WTC11 (cell line): Measurements from ENCODE around the gene BCL2L1. TPM values are rescaled to one million over a fixed set of nuclear protein-coding genes. Genes with fewer than 3 reads are reported as not detected.

ENCODE experiments used
- ATAC-seq: fragments of 200-7000 bp; cut with Tn5 transposase; 2 replicates; pipeline ENCODE4 v1.10.0; 2021; ENCODE audit warnings: mild to moderate bottlenecking, moderate library complexity
- CTCF ChIA-PET: fragments of 300-600 bp; sonication (Branson Sonifier 250); formaldehyde crosslinking; loops from one replicate; lab custom pipeline; 2021; ENCODE audit warnings: antibody characterized with exemption; lab: Charles Lee
- POLR2A ChIA-PET: fragments of 350-600 bp; sonication (Branson Sonifier 250); formaldehyde crosslinking; loops from one replicate; lab custom pipeline; 2021; ENCODE audit warnings: antibody characterized with exemption; lab: Charles Lee
- DNase-seq: peaks from one replicate; pipeline ENCODE4 v3.0.0; 2021; ENCODE audit warnings: low spot score
- H3K27ac Mint-ChIP-seq: 2 replicates; pipeline ENCODE4 v1.8.0; 2021; ENCODE audit warnings: mixed read lengths
- H3K27me3 Mint-ChIP-seq: 2 replicates; pipeline ENCODE4 v1.8.0; 2021; ENCODE audit warnings: low read depth, mild to moderate bottlenecking, moderate library complexity, mixed read lengths
- H3K36me3 Mint-ChIP-seq: 2 replicates; pipeline ENCODE4 v1.8.0; 2021; ENCODE audit warnings: mixed read lengths
- H3K4me1 Mint-ChIP-seq: 2 replicates; pipeline ENCODE4 v1.8.0; 2022; ENCODE audit warnings: mixed read lengths
- H3K4me3 Mint-ChIP-seq: 2 replicates; pipeline ENCODE4 v1.8.0; 2021; ENCODE audit warnings: mild to moderate bottlenecking, moderate library complexity, mixed read lengths
- H3K9me3 Mint-ChIP-seq: 2 replicates; pipeline ENCODE4 v1.8.0; 2021; ENCODE audit warnings: mixed read lengths
- ARID4B ChIP-seq: sonication (generic); formaldehyde crosslinking; IDR thresholded peaks from 2 replicates; pipeline ENCODE4 v1.8.0; 2023; ENCODE audit warnings: missing genetic modification reagents, mild to moderate bottlenecking, borderline replicate concordance
- HMGA2 ChIP-seq: fragments of 250-450 bp; sonication (Bioruptor Pico); IDR thresholded peaks from 2 replicates; pipeline ENCODE4 v1.4.0; 2021; ENCODE audit warnings: mild to moderate bottlenecking, moderate library complexity
- IRF1 ChIP-seq: sonication (generic); formaldehyde crosslinking; IDR thresholded peaks from 2 replicates; pipeline ENCODE4 v1.8.0; 2023; ENCODE audit warnings: missing genetic modification reagents
- MXD4 ChIP-seq: fragments of 250-450 bp; sonication (Bioruptor Pico); IDR thresholded peaks from 2 replicates; pipeline ENCODE4 v1.8.0; 2021; ENCODE audit warnings: mild to moderate bottlenecking, moderate library complexity, borderline replicate concordance
- NFE2L1 ChIP-seq: sonication (generic); formaldehyde crosslinking; IDR thresholded peaks from 2 replicates; pipeline ENCODE4 v1.8.1; 2023; ENCODE audit warnings: missing genetic modification reagents
- RELA ChIP-seq: sonication (generic); formaldehyde crosslinking; IDR thresholded peaks from 2 replicates; pipeline ENCODE4 v1.8.1; 2022; ENCODE audit warnings: missing genetic modification reagents, mild to moderate bottlenecking, borderline replicate concordance
- RORB ChIP-seq: fragments of 250-450 bp; sonication (Bioruptor Pico); IDR thresholded peaks from 2 replicates; pipeline ENCODE4 v1.9.0; 2021; ENCODE audit warnings: mild to moderate bottlenecking
- SOX15 ChIP-seq: fragments of 250-450 bp; sonication (Bioruptor Pico); IDR thresholded peaks from 2 replicates; pipeline ENCODE4 v1.9.0; 2021; ENCODE audit warnings: mild to moderate bottlenecking
- SP1 ChIP-seq: sonication (generic); formaldehyde crosslinking; conservative IDR thresholded peaks from 2 replicates; pipeline ENCODE4 v1.8.1; 2022; ENCODE audit warnings: missing genetic modification reagents
- ZNF317 ChIP-seq: sonication (generic); formaldehyde crosslinking; IDR thresholded peaks from 2 replicates; pipeline ENCODE4 v1.8.1; 2023; ENCODE audit warnings: low read depth, mild to moderate bottlenecking, moderate library complexity, missing genetic modification reagents, borderline replicate concordance
- ZNF416 ChIP-seq: fragments of 250-450 bp; sonication (Bioruptor Pico); IDR thresholded peaks from 2 replicates; pipeline ENCODE4 v1.9.0; 2021; ENCODE audit warnings: mild to moderate bottlenecking, inconsistent platforms
- ZNF512 ChIP-seq: sonication (generic); formaldehyde crosslinking; IDR thresholded peaks from 2 replicates; pipeline ENCODE4 v1.8.1; 2022; ENCODE audit warnings: missing genetic modification reagents, borderline replicate concordance
- total RNA-seq: library from RNA; stranded (reverse); gene quantifications from 3 replicates; pipeline ENCODE4 v1.2.3, GENCODE V29; 2021
- TF ChIP-seq, protein P1 (sequence below): fragments of 250-450 bp; sonication (Bioruptor Pico); IDR thresholded peaks from 2 replicates; pipeline ENCODE4 v1.9.0; 2021; ENCODE audit warnings: mild to moderate bottlenecking
- TF ChIP-seq, protein P2 (sequence below): fragments of 250-450 bp; sonication (Bioruptor Pico); IDR thresholded peaks from 2 replicates; pipeline ENCODE4 v1.8.0; 2021; ENCODE audit warnings: mild to moderate bottlenecking
- TF ChIP-seq, protein P3 (sequence below): fragments of 250-450 bp; sonication (Bioruptor Pico); IDR thresholded peaks from 2 replicates; pipeline ENCODE4 v2.1.2; 2022; ENCODE audit warnings: mild to moderate bottlenecking, moderate library complexity
- TF ChIP-seq, protein P4 (sequence below): sonication (generic); formaldehyde crosslinking; IDR thresholded peaks from 2 replicates; pipeline ENCODE4 v1.8.1; 2022; ENCODE audit warnings: mild to moderate bottlenecking, missing genetic modification reagents, moderate library complexity, borderline replicate concordance
- TF ChIP-seq, protein P5 (sequence below): fragments of 250-450 bp; sonication (Bioruptor Pico); IDR thresholded peaks from 2 replicates; pipeline ENCODE4 v1.9.0; 2021; ENCODE audit warnings: mild to moderate bottlenecking
- TF ChIP-seq, protein P6 (sequence below): sonication (generic); formaldehyde crosslinking; conservative IDR thresholded peaks from 2 replicates; pipeline ENCODE4 v1.8.1; 2022; ENCODE audit warnings: mild to moderate bottlenecking, missing genetic modification reagents

Gene BCL2L1
- total RNA-seq, 1 experiment from 2014 or later: 62.0 TPM

- TF ChIP-seq IRF1 (CRISPR knock-in tag): no peak
- TF ChIP-seq MXD4 (CRISPR knock-in tag): no peak
- TF ChIP-seq ZNF416 (CRISPR knock-in tag): no peak
- TF ChIP-seq HMGA2 (CRISPR knock-in tag): no peak
- TF ChIP-seq, protein P1, sequence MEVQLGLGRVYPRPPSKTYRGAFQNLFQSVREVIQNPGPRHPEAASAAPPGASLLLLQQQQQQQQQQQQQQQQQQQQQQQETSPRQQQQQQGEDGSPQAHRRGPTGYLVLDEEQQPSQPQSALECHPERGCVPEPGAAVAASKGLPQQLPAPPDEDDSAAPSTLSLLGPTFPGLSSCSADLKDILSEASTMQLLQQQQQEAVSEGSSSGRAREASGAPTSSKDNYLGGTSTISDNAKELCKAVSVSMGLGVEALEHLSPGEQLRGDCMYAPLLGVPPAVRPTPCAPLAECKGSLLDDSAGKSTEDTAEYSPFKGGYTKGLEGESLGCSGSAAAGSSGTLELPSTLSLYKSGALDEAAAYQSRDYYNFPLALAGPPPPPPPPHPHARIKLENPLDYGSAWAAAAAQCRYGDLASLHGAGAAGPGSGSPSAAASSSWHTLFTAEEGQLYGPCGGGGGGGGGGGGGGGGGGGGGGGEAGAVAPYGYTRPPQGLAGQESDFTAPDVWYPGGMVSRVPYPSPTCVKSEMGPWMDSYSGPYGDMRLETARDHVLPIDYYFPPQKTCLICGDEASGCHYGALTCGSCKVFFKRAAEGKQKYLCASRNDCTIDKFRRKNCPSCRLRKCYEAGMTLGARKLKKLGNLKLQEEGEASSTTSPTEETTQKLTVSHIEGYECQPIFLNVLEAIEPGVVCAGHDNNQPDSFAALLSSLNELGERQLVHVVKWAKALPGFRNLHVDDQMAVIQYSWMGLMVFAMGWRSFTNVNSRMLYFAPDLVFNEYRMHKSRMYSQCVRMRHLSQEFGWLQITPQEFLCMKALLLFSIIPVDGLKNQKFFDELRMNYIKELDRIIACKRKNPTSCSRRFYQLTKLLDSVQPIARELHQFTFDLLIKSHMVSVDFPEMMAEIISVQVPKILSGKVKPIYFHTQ: no peak
- no peak for TF ChIP-seq RELA (CRISPR knock-in tag)
- TF ChIP-seq, protein P2, sequence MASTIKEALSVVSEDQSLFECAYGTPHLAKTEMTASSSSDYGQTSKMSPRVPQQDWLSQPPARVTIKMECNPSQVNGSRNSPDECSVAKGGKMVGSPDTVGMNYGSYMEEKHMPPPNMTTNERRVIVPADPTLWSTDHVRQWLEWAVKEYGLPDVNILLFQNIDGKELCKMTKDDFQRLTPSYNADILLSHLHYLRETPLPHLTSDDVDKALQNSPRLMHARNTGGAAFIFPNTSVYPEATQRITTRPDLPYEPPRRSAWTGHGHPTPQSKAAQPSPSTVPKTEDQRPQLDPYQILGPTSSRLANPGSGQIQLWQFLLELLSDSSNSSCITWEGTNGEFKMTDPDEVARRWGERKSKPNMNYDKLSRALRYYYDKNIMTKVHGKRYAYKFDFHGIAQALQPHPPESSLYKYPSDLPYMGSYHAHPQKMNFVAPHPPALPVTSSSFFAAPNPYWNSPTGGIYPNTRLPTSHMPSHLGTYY (CRISPR knock-in tag): no peak
- TF ChIP-seq SOX15 (CRISPR knock-in tag): no peak
- no peak for TF ChIP-seq ZNF317 (CRISPR knock-in tag)
- TF ChIP-seq ZNF512 (CRISPR knock-in tag): no peak
- TF ChIP-seq, protein P3, sequence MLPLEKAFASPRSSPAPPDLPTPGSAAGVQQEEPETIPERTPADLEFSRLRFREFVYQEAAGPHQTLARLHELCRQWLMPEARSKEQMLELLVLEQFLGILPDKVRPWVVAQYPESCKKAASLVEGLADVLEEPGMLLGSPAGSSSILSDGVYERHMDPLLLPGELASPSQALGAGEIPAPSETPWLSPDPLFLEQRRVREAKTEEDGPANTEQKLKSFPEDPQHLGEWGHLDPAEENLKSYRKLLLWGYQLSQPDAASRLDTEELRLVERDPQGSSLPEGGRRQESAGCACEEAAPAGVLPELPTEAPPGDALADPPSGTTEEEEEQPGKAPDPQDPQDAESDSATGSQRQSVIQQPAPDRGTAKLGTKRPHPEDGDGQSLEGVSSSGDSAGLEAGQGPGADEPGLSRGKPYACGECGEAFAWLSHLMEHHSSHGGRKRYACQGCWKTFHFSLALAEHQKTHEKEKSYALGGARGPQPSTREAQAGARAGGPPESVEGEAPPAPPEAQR (CRISPR knock-in tag): no peak
- TF ChIP-seq, protein P4, sequence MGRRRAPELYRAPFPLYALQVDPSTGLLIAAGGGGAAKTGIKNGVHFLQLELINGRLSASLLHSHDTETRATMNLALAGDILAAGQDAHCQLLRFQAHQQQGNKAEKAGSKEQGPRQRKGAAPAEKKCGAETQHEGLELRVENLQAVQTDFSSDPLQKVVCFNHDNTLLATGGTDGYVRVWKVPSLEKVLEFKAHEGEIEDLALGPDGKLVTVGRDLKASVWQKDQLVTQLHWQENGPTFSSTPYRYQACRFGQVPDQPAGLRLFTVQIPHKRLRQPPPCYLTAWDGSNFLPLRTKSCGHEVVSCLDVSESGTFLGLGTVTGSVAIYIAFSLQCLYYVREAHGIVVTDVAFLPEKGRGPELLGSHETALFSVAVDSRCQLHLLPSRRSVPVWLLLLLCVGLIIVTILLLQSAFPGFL (CRISPR knock-in tag): no peak
- TF ChIP-seq RORB (CRISPR knock-in tag): no peak
- no peak for TF ChIP-seq NFE2L1 (CRISPR knock-in tag)
- TF ChIP-seq, protein P5, sequence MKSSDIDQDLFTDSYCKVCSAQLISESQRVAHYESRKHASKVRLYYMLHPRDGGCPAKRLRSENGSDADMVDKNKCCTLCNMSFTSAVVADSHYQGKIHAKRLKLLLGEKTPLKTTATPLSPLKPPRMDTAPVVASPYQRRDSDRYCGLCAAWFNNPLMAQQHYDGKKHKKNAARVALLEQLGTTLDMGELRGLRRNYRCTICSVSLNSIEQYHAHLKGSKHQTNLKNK (CRISPR knock-in tag): no peak
- TF ChIP-seq, protein P6, sequence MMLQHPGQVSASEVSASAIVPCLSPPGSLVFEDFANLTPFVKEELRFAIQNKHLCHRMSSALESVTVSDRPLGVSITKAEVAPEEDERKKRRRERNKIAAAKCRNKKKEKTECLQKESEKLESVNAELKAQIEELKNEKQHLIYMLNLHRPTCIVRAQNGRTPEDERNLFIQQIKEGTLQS (CRISPR knock-in tag): no peak
- no peak for TF ChIP-seq ARID4B (CRISPR knock-in tag)
- no peak for TF ChIP-seq SP1 (CRISPR knock-in tag)
- ATAC-seq (no peak), DNase-seq (no peak)
- no peaks in the 10 kb centered on the region for H3K9me3 Mint-ChIP-seq
- POLR2A ChIA-PET: interaction anchor here (0.6 kb wide), 1 partner anchor 30 kb away, joined by 4 read pairs; no protein-coding TSS in a partner anchor
- CTCF ChIA-PET: no interaction called here
- no peak overlapping the region for H3K4me3 Mint-ChIP-seq
- H3K27ac Mint-ChIP-seq: no peak overlapping the region
- H3K4me1 Mint-ChIP-seq: no peaks in the 10 kb centered on the region
- H3K36me3 Mint-ChIP-seq: peaks cover 51% of the 10 kb centered on the region
- H3K27me3 Mint-ChIP-seq: no peaks in the 10 kb centered on the region
Measured at GRCh38 chr20:31757254-31757653, 34.6 kb upstream of the BCL2L1 start.
